ENCODE measurements around the gene ABCF3. TPM values are rescaled to one million over a fixed set of nuclear protein-coding genes. Genes with fewer than 3 reads are reported as not detected.

Gene ABCF3
- total RNA-seq, 1 experiment from 2014 or later = 63.6 TPM

GRCh38 chr3:184238246-184238818 lies 52.3 kb downstream of the ABCF3 start (continued):
- TF ChIP-seq ZNF425 (CRISPR knock-in tag; conservative IDR thresholded peaks at IDR 0.05) = no peak
- no peak for TF ChIP-seq ZNF423 (CRISPR knock-in tag; IDR thresholded peaks at IDR 0.05)
- TF ChIP-seq SOX15 (CRISPR knock-in tag; IDR thresholded peaks at IDR 0.05) = no peak
- TF ChIP-seq IRF2 (CRISPR knock-in tag; IDR thresholded peaks at IDR 0.05; ENCODE audit: borderline replicate concordance, low read depth) = no peak
- no peak for TF ChIP-seq RORB (CRISPR knock-in tag; IDR thresholded peaks at IDR 0.05)

- ATAC-seq (no peak), DNase-seq (ENCODE audit: low spot score) (no peak)
- ChIA-PET CTCF (interaction anchor here (2.0 to 7.5 kb wide), 2 partner anchors 11 to 23 kb away, joined by 5 to 88 read pairs; partner anchors contain the start of genes CAMK2N2 and VWA5B2), POLR2A (interaction anchor here (1.0 kb wide), 1 partner anchor 9 kb away, joined by 3 read pairs; no protein-coding TSS in a partner anchor)
- Mint-ChIP-seq H3K4me1 (peaks cover 3% of the 10 kb centered on the region; the same call in 1 of the 2 replicates), H3K27me3 (ENCODE audit: low read depth) (peaks cover 3% of the 10 kb centered on the region), H3K9me3 (no peaks in the 10 kb centered on the region), H3K4me3 (no peak overlapping the region), H3K27ac (no peak overlapping the region), H3K36me3 (peaks cover 9% of the 10 kb centered on the region)
- TF ChIP-seq NR3C1 (CRISPR knock-in tag; conservative IDR thresholded peaks at IDR 0.05; ENCODE audit: low read depth) (no peak), NFYB (CRISPR knock-in tag; conservative IDR thresholded peaks at IDR 0.05; ENCODE audit: low read depth) (no peak), IRF2 (CRISPR knock-in tag; IDR thresholded peaks at IDR 0.05; ENCODE audit: borderline replicate concordance, low read depth) (no peak), E2F1 (CRISPR knock-in tag; IDR thresholded peaks at IDR 0.05) (no peak), ZNF317 (CRISPR knock-in tag; IDR thresholded peaks at IDR 0.05; ENCODE audit: borderline replicate concordance, low read depth) (no peak), CREB1 (CRISPR knock-in tag; IDR thresholded peaks at IDR 0.05) (no peak), SMAD3 (CRISPR knock-in tag; IDR thresholded peaks at IDR 0.05; ENCODE audit: borderline replicate concordance) (no peak), STAT6 (CRISPR knock-in tag; conservative IDR thresholded peaks at IDR 0.05; ENCODE audit: low read depth) (no peak), ZNF512 (CRISPR knock-in tag; IDR thresholded peaks at IDR 0.05; ENCODE audit: borderline replicate concordance) (no peak), USF2 (CRISPR knock-in tag; IDR thresholded peaks at IDR 0.05) (no peak), CBFB (CRISPR knock-in tag; IDR thresholded peaks at IDR 0.05; ENCODE audit: low read depth) (no peak), FOXK1 (CRISPR knock-in tag; IDR thresholded peaks at IDR 0.05) (no peak), TCF7 (CRISPR knock-in tag; IDR thresholded peaks at IDR 0.05; ENCODE audit: low read depth) (no peak), TEAD1 (CRISPR knock-in tag; IDR thresholded peaks at IDR 0.05) (no peak), PRRX2 (CRISPR knock-in tag; IDR thresholded peaks at IDR 0.05) (no peak), ZNF532 (CRISPR knock-in tag; IDR thresholded peaks at IDR 0.05; ENCODE audit: borderline replicate concordance) (no peak), ATF3 (CRISPR knock-in tag; conservative IDR thresholded peaks at IDR 0.05) (no peak)
Measured at GRCh38 chr3:184239221-184239620, 53.2 kb downstream of the ABCF3 start.

Measured in WTC11 (cell line).